Measurements from ENCODE around the gene MCHR1. TPM values are rescaled to one million over a fixed set of nuclear protein-coding genes. Genes with fewer than 3 reads are reported as not detected.

Gene MCHR1
- total RNA-seq, 1 donor from 2014 or later = not detected

DNA sequence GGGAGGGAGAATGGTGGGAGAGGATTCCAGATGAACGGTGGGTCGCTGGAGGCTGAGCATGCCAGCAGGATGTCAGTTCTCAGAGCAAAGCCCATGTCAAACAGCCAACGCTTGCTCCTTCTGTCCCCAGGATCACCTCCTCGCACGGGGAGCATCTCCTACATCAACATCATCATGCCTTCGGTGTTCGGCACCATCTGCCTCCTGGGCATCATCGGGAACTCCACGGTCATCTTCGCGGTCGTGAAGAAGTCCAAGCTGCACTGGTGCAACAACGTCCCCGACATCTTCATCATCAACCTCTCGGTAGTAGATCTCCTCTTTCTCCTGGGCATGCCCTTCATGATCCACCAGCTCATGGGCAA lies 1.5 kb downstream of the MCHR1 start:
- Mint-ChIP-seq H3K36me3 (ENCODE audit: unreplicated experiment) (no peaks in the 10 kb centered on the region), H3K9me3 (ENCODE audit: unreplicated experiment) (no peaks in the 10 kb centered on the region), H3K27me3 (ENCODE audit: unreplicated experiment) (no peaks in the 10 kb centered on the region), H3K4me1 (ENCODE audit: unreplicated experiment) (peaks cover 30% of the 10 kb centered on the region), H3K27ac (ENCODE audit: unreplicated experiment) (no peak overlapping the region), H3K4me3 (ENCODE audit: unreplicated experiment) (no peak overlapping the region)
- TF ChIP-seq, protein P1, sequence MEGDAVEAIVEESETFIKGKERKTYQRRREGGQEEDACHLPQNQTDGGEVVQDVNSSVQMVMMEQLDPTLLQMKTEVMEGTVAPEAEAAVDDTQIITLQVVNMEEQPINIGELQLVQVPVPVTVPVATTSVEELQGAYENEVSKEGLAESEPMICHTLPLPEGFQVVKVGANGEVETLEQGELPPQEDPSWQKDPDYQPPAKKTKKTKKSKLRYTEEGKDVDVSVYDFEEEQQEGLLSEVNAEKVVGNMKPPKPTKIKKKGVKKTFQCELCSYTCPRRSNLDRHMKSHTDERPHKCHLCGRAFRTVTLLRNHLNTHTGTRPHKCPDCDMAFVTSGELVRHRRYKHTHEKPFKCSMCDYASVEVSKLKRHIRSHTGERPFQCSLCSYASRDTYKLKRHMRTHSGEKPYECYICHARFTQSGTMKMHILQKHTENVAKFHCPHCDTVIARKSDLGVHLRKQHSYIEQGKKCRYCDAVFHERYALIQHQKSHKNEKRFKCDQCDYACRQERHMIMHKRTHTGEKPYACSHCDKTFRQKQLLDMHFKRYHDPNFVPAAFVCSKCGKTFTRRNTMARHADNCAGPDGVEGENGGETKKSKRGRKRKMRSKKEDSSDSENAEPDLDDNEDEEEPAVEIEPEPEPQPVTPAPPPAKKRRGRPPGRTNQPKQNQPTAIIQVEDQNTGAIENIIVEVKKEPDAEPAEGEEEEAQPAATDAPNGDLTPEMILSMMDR (IDR thresholded peaks at IDR 0.05) = no peak
- no peak for DNase-seq (ENCODE audit: extremely low spot score, unreplicated experiment)

DNA sequence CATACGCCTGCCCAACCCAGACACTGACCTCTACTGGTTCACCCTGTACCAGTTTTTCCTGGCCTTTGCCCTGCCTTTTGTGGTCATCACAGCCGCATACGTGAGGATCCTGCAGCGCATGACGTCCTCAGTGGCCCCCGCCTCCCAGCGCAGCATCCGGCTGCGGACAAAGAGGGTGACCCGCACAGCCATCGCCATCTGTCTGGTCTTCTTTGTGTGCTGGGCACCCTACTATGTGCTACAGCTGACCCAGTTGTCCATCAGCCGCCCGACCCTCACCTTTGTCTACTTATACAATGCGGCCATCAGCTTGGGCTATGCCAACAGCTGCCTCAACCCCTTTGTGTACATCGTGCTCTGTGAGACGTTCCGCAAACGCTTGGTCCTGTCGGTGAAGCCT lies 2.2 kb downstream of the MCHR1 start:
- Mint-ChIP-seq H3K27me3 (ENCODE audit: unreplicated experiment) (no peaks in the 10 kb centered on the region), H3K27ac (ENCODE audit: unreplicated experiment) (no peak overlapping the region), H3K9me3 (ENCODE audit: unreplicated experiment) (no peaks in the 10 kb centered on the region), H3K36me3 (ENCODE audit: unreplicated experiment) (no peaks in the 10 kb centered on the region), H3K4me3 (ENCODE audit: unreplicated experiment) (no peak overlapping the region), H3K4me1 (ENCODE audit: unreplicated experiment) (peaks cover 30% of the 10 kb centered on the region)
- no peak for DNase-seq (ENCODE audit: extremely low spot score, unreplicated experiment)
- TF ChIP-seq, protein P1 (IDR thresholded peaks at IDR 0.05) = no peak

DNA sequence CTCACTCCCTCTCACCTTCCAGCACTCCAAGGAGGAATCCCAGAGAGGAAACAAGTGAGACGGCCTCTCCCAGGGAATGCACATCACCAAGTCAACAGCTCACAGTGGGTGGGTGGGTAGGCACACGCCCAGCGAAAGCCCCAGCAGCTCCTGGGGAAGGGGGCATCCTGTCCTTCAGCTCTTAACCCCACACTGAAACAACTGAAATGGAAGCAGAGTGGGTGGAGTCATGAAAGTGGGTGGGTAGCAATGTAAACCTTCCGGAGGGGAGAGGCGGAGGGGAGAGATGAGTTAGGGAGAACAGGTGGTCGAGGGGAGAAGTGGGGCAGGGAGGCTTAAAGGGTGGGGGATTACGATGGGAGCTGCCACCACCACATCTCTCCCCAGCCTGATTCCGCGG lies 5.4 kb downstream of the MCHR1 start:
- H3K9me3 Mint-ChIP-seq (ENCODE audit: unreplicated experiment) = no peaks in the 10 kb centered on the region
- H3K4me1 Mint-ChIP-seq (ENCODE audit: unreplicated experiment) = peaks cover 22% of the 10 kb centered on the region
- no peak for DNase-seq (ENCODE audit: extremely low spot score, unreplicated experiment)
- H3K27ac Mint-ChIP-seq (ENCODE audit: unreplicated experiment) = no peak overlapping the region
- H3K4me3 Mint-ChIP-seq (ENCODE audit: unreplicated experiment) = no peak overlapping the region
- H3K27me3 Mint-ChIP-seq (ENCODE audit: unreplicated experiment) = no peaks in the 10 kb centered on the region
- no peaks in the 10 kb centered on the region for H3K36me3 Mint-ChIP-seq (ENCODE audit: unreplicated experiment)
- TF ChIP-seq, protein P1 (IDR thresholded peaks at IDR 0.05) = no peak

DNA sequence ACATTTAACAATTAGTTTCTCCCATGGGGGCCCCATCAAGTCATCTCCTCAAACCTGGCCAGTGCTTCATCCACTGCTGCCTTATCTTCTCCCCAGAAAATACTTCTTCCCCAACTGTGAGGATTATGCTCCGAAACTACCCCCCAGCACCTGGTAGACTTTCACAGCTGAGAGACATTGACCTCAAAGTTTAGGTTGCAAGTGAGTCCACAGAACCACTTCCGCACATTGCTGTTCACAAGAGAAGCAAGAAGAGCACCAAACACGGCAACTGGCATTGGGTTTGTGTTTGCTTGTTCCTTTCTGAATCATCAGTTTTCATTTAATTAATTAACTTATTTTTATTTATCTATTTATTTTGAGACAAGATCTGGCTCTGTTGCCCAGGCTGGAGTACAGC lies 6.1 kb downstream of the MCHR1 start:
- H3K4me1 Mint-ChIP-seq (ENCODE audit: unreplicated experiment) = peaks cover 16% of the 10 kb centered on the region
- TF ChIP-seq, protein P1 (IDR thresholded peaks at IDR 0.05) = no peak
- DNase-seq (ENCODE audit: extremely low spot score, unreplicated experiment) = no peak
- no peak overlapping the region for H3K4me3 Mint-ChIP-seq (ENCODE audit: unreplicated experiment)
- H3K36me3 Mint-ChIP-seq (ENCODE audit: unreplicated experiment) = no peaks in the 10 kb centered on the region
- H3K9me3 Mint-ChIP-seq (ENCODE audit: unreplicated experiment) = no peaks in the 10 kb centered on the region
- H3K27ac Mint-ChIP-seq (ENCODE audit: unreplicated experiment) = no peak overlapping the region
- H3K27me3 Mint-ChIP-seq (ENCODE audit: unreplicated experiment) = no peaks in the 10 kb centered on the region

DNA sequence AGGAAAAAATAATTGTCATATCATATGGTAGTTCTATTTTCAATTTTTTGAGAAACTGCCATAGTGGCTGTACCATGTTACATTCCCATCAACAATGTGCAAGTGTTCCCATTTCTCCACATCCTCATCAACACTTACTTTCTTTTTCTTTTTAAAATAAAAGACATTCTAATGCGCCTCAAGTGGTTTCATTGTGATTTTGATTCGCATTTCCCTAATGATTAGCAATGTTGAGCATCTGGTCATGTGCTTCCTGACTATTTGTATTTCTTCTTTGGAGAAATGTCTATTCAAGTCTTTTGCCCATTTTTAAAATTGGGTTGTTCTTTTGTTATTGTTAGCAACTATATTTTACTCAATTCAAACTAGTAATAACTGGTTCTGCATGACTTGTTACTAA lies 8.4 kb downstream of the MCHR1 start:
- no peaks in the 10 kb centered on the region for H3K36me3 Mint-ChIP-seq (ENCODE audit: unreplicated experiment)
- H3K27ac Mint-ChIP-seq (ENCODE audit: unreplicated experiment) = no peak overlapping the region
- no peak for DNase-seq (ENCODE audit: extremely low spot score, unreplicated experiment)
- H3K27me3 Mint-ChIP-seq (ENCODE audit: unreplicated experiment) = no peaks in the 10 kb centered on the region
- no peak overlapping the region for H3K4me3 Mint-ChIP-seq (ENCODE audit: unreplicated experiment)
- H3K4me1 Mint-ChIP-seq (ENCODE audit: unreplicated experiment) = peaks cover 8% of the 10 kb centered on the region
- no peaks in the 10 kb centered on the region for H3K9me3 Mint-ChIP-seq (ENCODE audit: unreplicated experiment)
- TF ChIP-seq, protein P1 (IDR thresholded peaks at IDR 0.05) = no peak

Data from osteocyte (in vitro differentiated cells).